Measurements from ENCODE around the gene CDKL5.

GRCh38 chrX:18596096-18596495 is 170.7 kb downstream of the CDKL5 start:
- no peak for TF ChIP-seq EZH2 (IDR thresholded peaks at IDR 0.05; ENCODE audit: borderline replicate concordance, insufficient read depth, low read depth, low read length, poor library complexity, severe bottlenecking)
- TF ChIP-seq CTCF (IDR thresholded peaks at IDR 0.05), result no peak

Data from B cell (primary cell).